Epithelial cell of esophagus (primary cell): ENCODE measurements around the gene GPC6.

Source experiments
- DNase-seq: peaks from one replicate; pipeline ENCODE4 v3.0.0; 2010; ENCODE audit warnings: low read depth
- H3K4me3 ChIP-seq: 2 replicates; pipeline ENCODE4 v1.5.1; 2011; ENCODE audit warnings: mild to moderate bottlenecking, low read length, control low read depth
- TF ChIP-seq, protein P1 (sequence below): IDR thresholded peaks from 2 replicates; pipeline ENCODE4 v1.5.1; 2011; ENCODE audit warnings: low read depth, mild to moderate bottlenecking, low read length, control low read depth, inconsistent platforms; ENCODE audit not compliant: insufficient read depth; ENCODE audit errors: missing control alignments

Gene GPC6

DNA sequence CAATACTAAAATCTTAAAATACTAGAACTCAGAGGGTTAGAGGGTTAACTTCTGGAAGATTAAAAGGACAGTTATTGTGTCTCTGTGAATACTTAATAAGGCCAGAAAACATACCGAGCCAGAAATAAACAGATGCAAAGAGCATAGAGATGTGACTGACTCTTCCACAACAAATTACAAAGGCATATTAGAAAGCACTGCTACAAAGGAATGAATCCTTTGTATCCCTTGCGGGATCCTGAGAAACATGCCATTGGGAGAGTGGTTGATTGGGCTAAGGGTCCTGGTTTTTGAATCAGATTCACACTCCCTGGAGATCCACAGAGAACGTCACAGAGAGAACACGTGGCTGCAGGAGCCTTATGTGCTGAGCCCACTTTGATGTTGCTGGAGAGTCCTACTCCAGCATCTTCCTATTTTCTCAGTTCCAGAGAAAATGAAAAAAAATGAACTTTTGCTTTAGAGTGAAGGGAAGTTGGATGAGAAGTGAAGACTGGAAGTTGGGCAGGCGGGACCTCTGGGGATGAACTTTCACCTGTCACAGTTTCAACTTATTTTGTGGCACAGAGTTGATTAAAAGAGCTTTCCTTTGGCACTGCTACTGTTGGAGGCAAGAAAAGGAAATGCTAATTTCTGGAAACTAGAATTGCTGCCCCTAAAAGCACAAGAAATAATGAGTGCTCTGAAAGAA is 943.0 kb downstream of the GPC6 start:
- TF ChIP-seq, protein P1, sequence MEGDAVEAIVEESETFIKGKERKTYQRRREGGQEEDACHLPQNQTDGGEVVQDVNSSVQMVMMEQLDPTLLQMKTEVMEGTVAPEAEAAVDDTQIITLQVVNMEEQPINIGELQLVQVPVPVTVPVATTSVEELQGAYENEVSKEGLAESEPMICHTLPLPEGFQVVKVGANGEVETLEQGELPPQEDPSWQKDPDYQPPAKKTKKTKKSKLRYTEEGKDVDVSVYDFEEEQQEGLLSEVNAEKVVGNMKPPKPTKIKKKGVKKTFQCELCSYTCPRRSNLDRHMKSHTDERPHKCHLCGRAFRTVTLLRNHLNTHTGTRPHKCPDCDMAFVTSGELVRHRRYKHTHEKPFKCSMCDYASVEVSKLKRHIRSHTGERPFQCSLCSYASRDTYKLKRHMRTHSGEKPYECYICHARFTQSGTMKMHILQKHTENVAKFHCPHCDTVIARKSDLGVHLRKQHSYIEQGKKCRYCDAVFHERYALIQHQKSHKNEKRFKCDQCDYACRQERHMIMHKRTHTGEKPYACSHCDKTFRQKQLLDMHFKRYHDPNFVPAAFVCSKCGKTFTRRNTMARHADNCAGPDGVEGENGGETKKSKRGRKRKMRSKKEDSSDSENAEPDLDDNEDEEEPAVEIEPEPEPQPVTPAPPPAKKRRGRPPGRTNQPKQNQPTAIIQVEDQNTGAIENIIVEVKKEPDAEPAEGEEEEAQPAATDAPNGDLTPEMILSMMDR: no peak
- DNase-seq: no peak
- H3K4me3 ChIP-seq: no peak overlapping the region

DNA sequence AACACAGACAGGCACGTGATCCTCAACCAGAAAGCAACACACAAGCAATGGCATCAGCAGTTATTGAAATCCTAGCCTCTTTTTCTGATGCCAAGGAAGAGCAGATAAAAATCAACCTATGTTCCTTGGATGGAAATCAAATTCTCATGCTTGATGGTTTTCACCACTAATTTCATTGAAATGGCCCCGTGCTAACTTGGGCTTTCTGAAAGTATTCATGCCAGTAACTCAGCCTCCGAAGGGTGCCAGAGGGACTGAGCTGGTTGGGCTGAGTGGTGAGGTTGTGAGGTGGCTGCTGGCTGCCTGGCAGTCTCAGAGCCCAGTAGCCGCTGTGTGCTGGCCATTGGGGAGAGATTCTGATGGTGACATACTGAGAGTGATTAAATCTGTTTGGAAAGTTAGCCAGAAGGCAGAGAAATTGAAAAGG is 943.6 kb downstream of the GPC6 start:
- DNase-seq: no peak
- H3K4me3 ChIP-seq: no peak overlapping the region
- TF ChIP-seq, protein P1: no peak

DNA sequence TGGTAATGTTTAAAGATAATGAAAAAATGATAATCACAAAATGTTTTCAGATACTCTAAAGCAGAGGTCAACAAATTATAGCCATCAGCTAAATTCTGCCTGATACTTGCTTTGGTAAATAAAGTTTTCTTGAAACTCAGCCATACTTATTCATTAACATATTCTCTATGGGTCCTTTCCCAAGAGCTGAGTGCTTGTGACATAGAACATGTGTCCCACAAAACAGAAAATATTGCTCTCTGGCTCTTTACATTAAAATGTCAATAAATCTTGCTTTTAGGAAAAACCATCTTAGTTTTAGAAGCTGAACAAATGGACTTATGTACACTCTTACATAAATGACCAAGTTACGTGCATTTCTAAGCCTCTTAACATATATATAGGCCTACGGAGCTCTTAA is 945.8 kb downstream of the GPC6 start:
- no peak overlapping the region for H3K4me3 ChIP-seq
- TF ChIP-seq, protein P1: no peak
- DNase-seq: no peak

- no peak overlapping the region for H3K4me3 ChIP-seq
- TF ChIP-seq, protein P1: no peak
- DNase-seq: no peak
Measured at GRCh38 chr13:94173312-94173854, 946.8 kb downstream of the GPC6 start.

DNA sequence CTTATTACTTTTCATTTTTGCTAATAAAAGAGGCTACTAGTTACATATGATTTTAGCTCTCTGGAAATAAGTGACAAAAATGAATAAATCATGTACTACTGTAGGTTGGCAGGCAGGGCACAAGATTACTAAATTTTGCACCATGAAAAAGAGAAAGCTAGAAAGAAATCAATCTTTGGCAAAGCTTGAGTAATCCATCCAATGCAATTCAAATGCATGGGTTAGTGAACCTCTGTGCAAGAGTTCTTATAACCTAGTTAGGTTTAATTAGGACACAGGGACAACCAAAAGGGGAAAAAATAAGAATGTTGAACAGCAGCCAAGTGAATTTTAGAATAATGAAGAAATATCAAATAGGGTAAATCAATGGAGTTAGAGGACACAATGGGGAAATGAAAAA is 947.4 kb downstream of the GPC6 start:
- no peak overlapping the region for H3K4me3 ChIP-seq
- DNase-seq: no peak
- TF ChIP-seq, protein P1: no peak

GRCh38 chr13:94175076-94175475 is 948.5 kb downstream of the GPC6 start:
- no peak for DNase-seq
- no peak overlapping the region for H3K4me3 ChIP-seq
- TF ChIP-seq, protein P1: no peak

DNA sequence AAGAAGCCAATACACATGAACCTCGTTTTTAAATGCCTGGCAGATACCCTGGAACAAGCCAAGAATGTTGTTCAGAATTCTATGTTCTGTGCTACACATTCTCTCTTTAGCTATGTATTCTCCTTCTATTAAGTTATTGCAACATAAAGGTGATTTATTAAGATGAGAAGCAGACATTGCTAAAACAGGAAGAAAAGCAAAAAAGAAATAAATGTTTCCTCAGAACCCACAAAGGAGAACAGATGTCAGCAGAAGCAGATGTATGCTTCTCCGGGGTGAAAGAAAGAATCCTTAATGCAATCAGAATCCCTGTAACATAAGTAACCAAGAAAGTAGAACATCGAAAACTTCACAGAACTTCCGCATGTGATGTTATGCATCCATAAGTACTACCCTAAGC is 950.0 kb downstream of the GPC6 start:
- DNase-seq: no peak
- TF ChIP-seq, protein P1: no peak
- H3K4me3 ChIP-seq: no peak overlapping the region
